ENCODE measurements around the gene ALPK1.

DNA sequence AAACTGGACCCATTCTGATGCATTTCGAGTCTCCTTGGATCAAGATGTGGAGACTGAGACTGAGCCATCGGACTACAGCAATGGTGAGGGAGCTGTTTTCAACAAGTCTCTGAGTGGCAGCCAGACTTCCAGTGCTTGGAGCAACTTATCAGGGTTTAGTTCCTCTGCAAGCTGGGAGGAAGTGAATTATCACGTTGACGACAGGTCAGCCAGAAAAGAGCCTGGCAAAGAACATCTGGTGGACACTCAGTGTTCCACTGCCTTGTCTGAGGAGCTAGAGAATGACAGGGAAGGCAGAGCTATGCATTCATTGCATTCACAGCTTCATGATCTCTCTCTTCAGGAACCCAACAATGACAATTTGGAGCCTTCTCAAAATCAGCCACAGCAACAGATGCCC lies 134.0 kb downstream of the ALPK1 start:
- TF ChIP-seq GATA2 (IDR thresholded peaks at IDR 0.05; ENCODE audit: low read depth, low read length) (no peak), GATA3 (IDR thresholded peaks at IDR 0.05; ENCODE audit: low read depth, low read length) (no peak)

Data from SH-SY5Y (cell line).